ENCODE measurements around the gene HRH1. TPM values are rescaled to one million over a fixed set of nuclear protein-coding genes. Genes with fewer than 3 reads are reported as not detected.

The HRH1 gene
- total RNA-seq, 1 donor from 2014 or later: 2.1 TPM

- Histone ChIP-seq H3K4me3 (ENCODE audit: insufficient read depth, low read depth, low read length) (no peak overlapping the region), H3K27ac (ENCODE audit: low read depth, low read length) (no peak overlapping the region), H2AFZ (ENCODE audit: low read depth, low read length) (no peak overlapping the region), H3K9ac (ENCODE audit: low read length) (no peak overlapping the region), H3K27me3 (ENCODE audit: insufficient read depth, low read length) (no peaks in the 10 kb centered on the region), H3K36me3 (ENCODE audit: insufficient read depth, low read length) (peaks cover 23% of the 10 kb centered on the region), H3K9me3 (ENCODE audit: insufficient read depth, low read depth, low read length) (no peaks in the 10 kb centered on the region), H3K79me2 (ENCODE audit: insufficient read depth, low read length) (peaks cover 14% of the 10 kb centered on the region), H4K20me1 (ENCODE audit: insufficient read depth, low read length) (no peaks in the 10 kb centered on the region), H3K4me2 (ENCODE audit: low read length) (no peak overlapping the region), H3K4me1 (ENCODE audit: insufficient read depth, low read length) (peaks cover 4% of the 10 kb centered on the region)
- no peak for FAIRE-seq
- H3K9me3 Mint-ChIP-seq (ENCODE audit: unreplicated experiment): no peaks in the 10 kb centered on the region
- no peak overlapping the region for H3K4me3 Mint-ChIP-seq (ENCODE audit: unreplicated experiment)
- no peak overlapping the region for H3K27ac Mint-ChIP-seq (ENCODE audit: unreplicated experiment)
- peaks cover 14% of the 10 kb centered on the region for H3K4me1 Mint-ChIP-seq (ENCODE audit: low read depth, unreplicated experiment)
- peaks cover 18% of the 10 kb centered on the region for H3K36me3 Mint-ChIP-seq (ENCODE audit: low read depth, unreplicated experiment)
- H3K27me3 Mint-ChIP-seq (ENCODE audit: low read depth, unreplicated experiment): no peaks in the 10 kb centered on the region
- DNase-seq (ENCODE audit: low read depth): peak; percentile 24
- no peak for TF ChIP-seq CTCF (IDR thresholded peaks at IDR 0.05; ENCODE audit: insufficient read depth, low read depth, low read length)
- no peak for TF ChIP-seq EZH2 (IDR thresholded peaks at IDR 0.05; ENCODE audit: insufficient read depth, low read length)
Observed at GRCh38 chr3:11300970-11301369, 146.7 kb downstream of the HRH1 start.

GRCh38 chr3:11302444-11302843 is 148.2 kb downstream of the HRH1 start:
- H3K36me3 ChIP-seq (ENCODE audit: insufficient read depth, low read length): peaks cover 30% of the 10 kb centered on the region
- no peak overlapping the region for H2AFZ ChIP-seq (ENCODE audit: low read depth, low read length)
- Mint-ChIP-seq H3K27ac (ENCODE audit: unreplicated experiment) (no peak overlapping the region), H3K4me3 (ENCODE audit: unreplicated experiment) (no peak overlapping the region), H3K27me3 (ENCODE audit: low read depth, unreplicated experiment) (no peaks in the 10 kb centered on the region), H3K9me3 (ENCODE audit: unreplicated experiment) (no peaks in the 10 kb centered on the region), H3K36me3 (ENCODE audit: low read depth, unreplicated experiment) (peaks cover 29% of the 10 kb centered on the region), H3K4me1 (ENCODE audit: low read depth, unreplicated experiment) (peaks cover 27% of the 10 kb centered on the region)
- FAIRE-seq (no peak), DNase-seq (ENCODE audit: low read depth) (no peak)
- TF ChIP-seq CTCF (IDR thresholded peaks at IDR 0.05; ENCODE audit: insufficient read depth, low read depth, low read length) (no peak), EZH2 (IDR thresholded peaks at IDR 0.05; ENCODE audit: insufficient read depth, low read length) (no peak)
- no peaks in the 10 kb centered on the region for H3K27me3 ChIP-seq (ENCODE audit: insufficient read depth, low read length)
- H3K9me3 ChIP-seq (ENCODE audit: insufficient read depth, low read depth, low read length): no peaks in the 10 kb centered on the region
- H3K4me3 ChIP-seq (ENCODE audit: insufficient read depth, low read depth, low read length): no peak overlapping the region
- H3K9ac ChIP-seq (ENCODE audit: low read length): no peak overlapping the region
- H3K27ac ChIP-seq (ENCODE audit: low read depth, low read length): no peak overlapping the region
- H3K79me2 ChIP-seq (ENCODE audit: insufficient read depth, low read length): peaks cover under 1% of the 10 kb centered on the region
- peaks cover 8% of the 10 kb centered on the region for H3K4me1 ChIP-seq (ENCODE audit: insufficient read depth, low read length)
- no peaks in the 10 kb centered on the region for H4K20me1 ChIP-seq (ENCODE audit: insufficient read depth, low read length)
- no peak overlapping the region for H3K4me2 ChIP-seq (ENCODE audit: low read length)

GRCh38 chr3:11304175-11304574 is 149.9 kb downstream of the HRH1 start:
- Histone ChIP-seq H3K9ac (ENCODE audit: low read length) (no peak overlapping the region), H3K27ac (ENCODE audit: low read depth, low read length) (no peak overlapping the region), H3K36me3 (ENCODE audit: insufficient read depth, low read length) (peaks cover 40% of the 10 kb centered on the region), H3K27me3 (ENCODE audit: insufficient read depth, low read length) (no peaks in the 10 kb centered on the region), H3K4me2 (ENCODE audit: low read length) (no peak overlapping the region), H3K4me1 (ENCODE audit: insufficient read depth, low read length) (peaks cover 8% of the 10 kb centered on the region), H3K4me3 (ENCODE audit: insufficient read depth, low read depth, low read length) (no peak overlapping the region), H3K79me2 (ENCODE audit: insufficient read depth, low read length) (no peaks in the 10 kb centered on the region), H2AFZ (ENCODE audit: low read depth, low read length) (no peak overlapping the region), H4K20me1 (ENCODE audit: insufficient read depth, low read length) (no peaks in the 10 kb centered on the region), H3K9me3 (ENCODE audit: insufficient read depth, low read depth, low read length) (no peaks in the 10 kb centered on the region)
- Mint-ChIP-seq H3K4me1 (ENCODE audit: low read depth, unreplicated experiment) (peaks cover 28% of the 10 kb centered on the region), H3K4me3 (ENCODE audit: unreplicated experiment) (no peak overlapping the region), H3K36me3 (ENCODE audit: low read depth, unreplicated experiment) (peaks cover 29% of the 10 kb centered on the region), H3K27ac (ENCODE audit: unreplicated experiment) (no peak overlapping the region), H3K27me3 (ENCODE audit: low read depth, unreplicated experiment) (no peaks in the 10 kb centered on the region), H3K9me3 (ENCODE audit: unreplicated experiment) (no peaks in the 10 kb centered on the region)
- TF ChIP-seq EZH2 (IDR thresholded peaks at IDR 0.05; ENCODE audit: insufficient read depth, low read length): no peak
- TF ChIP-seq CTCF (IDR thresholded peaks at IDR 0.05; ENCODE audit: insufficient read depth, low read depth, low read length): no peak
- no peak for FAIRE-seq
- no peak for DNase-seq (ENCODE audit: low read depth)

Data from astrocyte (in vitro differentiated cells and primary cell).